Measurements from ENCODE around the gene PMPCA. TPM values are rescaled to one million over a fixed set of nuclear protein-coding genes. Genes with fewer than 3 reads are reported as not detected.
"Not testable (repeated sequence)": the region's sequence is repeated elsewhere in the genome, so short reads cannot be mapped to it uniquely, and the experiment has no call there.

PMPCA gene
- polyA plus RNA-seq, 1 experiment = 65.8 TPM

- Histone ChIP-seq H3K27me3 (ENCODE audit: control insufficient read depth, insufficient read depth, low read length) (no peaks in the 10 kb centered on the region), H3K9me3 (ENCODE audit: control insufficient read depth, insufficient read depth, low read length) (no peaks in the 10 kb centered on the region; the same call in 1 of the 2 replicates), H3K4me3 (ENCODE audit: low read depth, low read length) (no peak overlapping the region), H3K27ac (ENCODE audit: low read depth, low read length) (no peak overlapping the region)
- TF ChIP-seq CTCF (IDR thresholded peaks at IDR 0.05; ENCODE audit: low read depth, low read length) = no peak
- POLR2A ChIA-PET = no interaction called here
- CTCF ChIA-PET = interaction anchor here (1.3 kb wide), 1 partner anchor 91 kb away, joined by 4 read pairs; no protein-coding TSS in a partner anchor
- DNase-seq (ENCODE audit: low read depth, low spot score) = no peak
These were observed 6.9 kb upstream of the PMPCA start for GRCh38 chr9:136403538-136403914.

- CTCF ChIA-PET = interaction anchor here (1.3 kb wide), 1 partner anchor 92 kb away, joined by 4 read pairs; no protein-coding TSS in a partner anchor
- TF ChIP-seq CTCF (IDR thresholded peaks at IDR 0.05; ENCODE audit: low read depth, low read length) = no peak
- H3K9me3 ChIP-seq (ENCODE audit: control insufficient read depth, insufficient read depth, low read length) = no peaks in the 10 kb centered on the region; the same call in 1 of the 2 replicates
- POLR2A ChIA-PET = no interaction called here
- H3K27me3 ChIP-seq (ENCODE audit: control insufficient read depth, insufficient read depth, low read length) = no peaks in the 10 kb centered on the region
- no peak overlapping the region for H3K4me3 ChIP-seq (ENCODE audit: low read depth, low read length)
- no peak overlapping the region for H3K27ac ChIP-seq (ENCODE audit: low read depth, low read length)
- DNase-seq (ENCODE audit: low read depth, low spot score) = no peak
These were observed 6.3 kb upstream of the PMPCA start for GRCh38 chr9:136403915-136404800.

- ChIA-PET POLR2A (no interaction called here), CTCF (no interaction called here)
- TF ChIP-seq CTCF (IDR thresholded peaks at IDR 0.05; ENCODE audit: low read depth, low read length) = no peak
- no peak overlapping the region for H3K4me3 ChIP-seq (ENCODE audit: low read depth, low read length)
- H3K9me3 ChIP-seq (ENCODE audit: control insufficient read depth, insufficient read depth, low read length) = no peaks in the 10 kb centered on the region
- no peak for DNase-seq (ENCODE audit: low read depth, low spot score)
- no peak overlapping the region for H3K27ac ChIP-seq (ENCODE audit: low read depth, low read length)
- H3K27me3 ChIP-seq (ENCODE audit: control insufficient read depth, insufficient read depth, low read length) = no peaks in the 10 kb centered on the region
These were observed 5.7 kb upstream of the PMPCA start for GRCh38 chr9:136404801-136405136.

GRCh38 chr9:136405481-136405880, 5.0 kb upstream of the PMPCA start:
- DNase-seq (ENCODE audit: low read depth, low spot score) = no peak
- ChIA-PET CTCF (interaction anchor here (0.6 kb wide), 1 partner anchor 93 kb away, joined by 3 read pairs; no protein-coding TSS in a partner anchor), POLR2A (no interaction called here)
- H3K27me3 ChIP-seq (ENCODE audit: control insufficient read depth, insufficient read depth, low read length) = no peaks in the 10 kb centered on the region
- no peaks in the 10 kb centered on the region; the same call in 1 of the 2 replicates for H3K9me3 ChIP-seq (ENCODE audit: control insufficient read depth, insufficient read depth, low read length)
- TF ChIP-seq CTCF (IDR thresholded peaks at IDR 0.05; ENCODE audit: low read depth, low read length) = no peak
- H3K27ac ChIP-seq (ENCODE audit: low read depth, low read length) = no peak overlapping the region
- H3K4me3 ChIP-seq (ENCODE audit: low read depth, low read length) = no peak overlapping the region

- not testable (repeated sequence) for H3K27me3 ChIP-seq (ENCODE audit: control insufficient read depth, insufficient read depth, low read length); DNase-seq (ENCODE audit: low read depth, low spot score)
- CTCF ChIA-PET = interaction anchor here (0.6 kb wide), 1 partner anchor 94 kb away, joined by 3 read pairs; no protein-coding TSS in a partner anchor
These were observed 4.6 kb upstream of the PMPCA start for GRCh38 chr9:136405904-136406303.

GRCh38 chr9:136407061-136407460, 3.4 kb upstream of the PMPCA start:
- H3K4me3 ChIP-seq (ENCODE audit: low read depth, low read length); H3K9me3 ChIP-seq (ENCODE audit: control insufficient read depth, insufficient read depth, low read length); H3K27ac ChIP-seq (ENCODE audit: low read depth, low read length); POLR2A ChIA-PET; CTCF ChIA-PET; DNase-seq (ENCODE audit: low read depth, low spot score); H3K27me3 ChIP-seq (ENCODE audit: control insufficient read depth, insufficient read depth, low read length): not testable (repeated sequence)

More at GRCh38 chr9:136405904-136406303, 4.6 kb upstream of the PMPCA start:
- POLR2A ChIA-PET; H3K4me3 ChIP-seq (ENCODE audit: low read depth, low read length); H3K27ac ChIP-seq (ENCODE audit: low read depth, low read length); H3K9me3 ChIP-seq (ENCODE audit: control insufficient read depth, insufficient read depth, low read length): not testable (repeated sequence)

Measured in AG04450 (cell line).